ENCODE results near the gene C1QTNF7. TPM values are rescaled to one million over a fixed set of nuclear protein-coding genes. Genes with fewer than 3 reads are reported as not detected.

The C1QTNF7 gene
- total RNA-seq, 4 donors from 2014 or later = 3.7 to 8.4 (median 3.7) TPM; not detected in 1

- Histone ChIP-seq H3K27ac (peak overlapping the region; percentile 61 to 80 (median 64)), H3K4me1 (peaks cover 0 to 13% (median 7%) of the 10 kb centered on the region in 4 donors), H3K36me3 (no peaks in the 10 kb centered on the region), H3K27me3 (no peaks in the 10 kb centered on the region), H3K9me3 (no peaks in the 10 kb centered on the region), H3K4me3 (no peak overlapping the region)
- TF ChIP-seq CTCF (IDR thresholded peaks at IDR 0.05) (no peak), POLR2A (IDR thresholded peaks at IDR 0.05) (no peak), EP300 (IDR thresholded peaks at IDR 0.05; ENCODE audit: low read depth) (no peak), POLR2AphosphoS5 (IDR thresholded peaks at IDR 0.05) (no peak)
- WGBS, 2 donors (ENCODE audit: low coverage in 1 of 2) = 14 to 33% methylated on average over 1 of the region's 1 CpG
- in situ Hi-C loops (cut with MboI; ENCODE audit: low pct_ligation_motif_present in 1 of 4, low pct_unique_long_range_greater_than_20kb in 1 of 4, low sequenced_read_pairs in 3 of 4) (loop anchor here in 3 of 4 donors (10.0 to 25.0 kb wide), 2 partner anchors 217 to 439 kb away; partner anchors contain the start of gene CPEB2 (in 1 of the 3)), intact Hi-C loops (cut with DNase I; ENCODE audit: low total_unique reads) (no loop called here)
- DNase-seq = no peak
Measured at GRCh38 chr4:15451181-15451865, 23.5 kb downstream of the C1QTNF7 start.

- no peak for DNase-seq
- TF ChIP-seq EP300 (IDR thresholded peaks at IDR 0.05; ENCODE audit: low read depth) (no peak), CTCF (IDR thresholded peaks at IDR 0.05) (no peak), POLR2AphosphoS5 (IDR thresholded peaks at IDR 0.05) (peak in 1 of 3 donors; percentile 16)
- no peaks in the 10 kb centered on the region for H3K27me3 ChIP-seq
- 44% methylated on average over 4 of the region's 4 CpGs; no CpG with 5 or more reads in 1 of the 2 donors for WGBS, 2 donors (ENCODE audit: low coverage in 1 of 2)
- peaks cover 0 to 16% (median 8%) of the 10 kb centered on the region in 4 donors for H3K4me1 ChIP-seq
- intact Hi-C loops (cut with DNase I; ENCODE audit: low total_unique reads) = no loop called here
- in situ Hi-C loops (cut with MboI; ENCODE audit: low pct_ligation_motif_present in 1 of 4, low pct_unique_long_range_greater_than_20kb in 1 of 4, low sequenced_read_pairs in 3 of 4) = loop anchor here in 3 of 4 donors (10.0 to 25.0 kb wide), 2 partner anchors 217 to 440 kb away; partner anchors contain the start of gene CPEB2 (in 1 of the 3)
- H3K27ac ChIP-seq = peak overlapping the region; percentile 61 to 80 (median 64)
- H3K4me3 ChIP-seq = no peak overlapping the region
- no peaks in the 10 kb centered on the region for H3K9me3 ChIP-seq
- H3K36me3 ChIP-seq = no peaks in the 10 kb centered on the region
Measured at GRCh38 chr4:15451866-15452765, 24.3 kb downstream of the C1QTNF7 start.

GRCh38 chr4:15455290-15455689, 27.5 kb downstream of the C1QTNF7 start:
- Histone ChIP-seq H3K27ac (peak overlapping the region in 2 of 4 donors; percentile 42 to 48), H3K4me3 (no peak overlapping the region), H3K4me1 (peaks cover 0 to 23% (median 12%) of the 10 kb centered on the region in 4 donors), H3K9me3 (no peaks in the 10 kb centered on the region), H3K36me3 (no peaks in the 10 kb centered on the region), H3K27me3 (no peaks in the 10 kb centered on the region)
- in situ Hi-C loops (cut with MboI; ENCODE audit: low pct_ligation_motif_present in 1 of 4, low pct_unique_long_range_greater_than_20kb in 1 of 4, low sequenced_read_pairs in 3 of 4) (loop anchor here (5.0 to 25.0 kb wide), 3 partner anchors 218 to 443 kb away; partner anchors contain the start of gene CPEB2 (in 1 of the 4)), intact Hi-C loops (cut with DNase I; ENCODE audit: low total_unique reads) (no loop called here)
- TF ChIP-seq POLR2AphosphoS5 (IDR thresholded peaks at IDR 0.05) (peak in 2 of 3 donors; percentile 29 to 70), CTCF (IDR thresholded peaks at IDR 0.05) (no peak)
- WGBS, 2 donors (ENCODE audit: low coverage in 1 of 2) = 71 to 100% methylated on average over 1 to 3 of the region's 3 CpGs
- peak; percentile 11 for DNase-seq
